Kidney epithelial cell (primary cell): Measurements from ENCODE around the gene TMEM132D. TPM values are rescaled to one million over a fixed set of nuclear protein-coding genes. Genes with fewer than 3 reads are reported as not detected.
"Not testable (repeated sequence)": the region's sequence is repeated elsewhere in the genome, so short reads cannot be mapped to it uniquely, and the experiment has no call there.

Source experiments
- DNase-seq: peaks from one replicate; pipeline ENCODE4 v3.0.0-alpha.2; 2010; ENCODE audit warnings: low read depth
- H3K27me3 ChIP-seq: 2 replicates; pipeline ENCODE4 v1.6.0; 2011; ENCODE audit warnings: low read length; ENCODE audit not compliant: control insufficient read depth, insufficient read depth
- H3K36me3 ChIP-seq: 2 replicates; pipeline ENCODE4 v1.5.1; 2011; ENCODE audit warnings: low read length; ENCODE audit not compliant: control insufficient read depth, insufficient read depth
- H3K4me3 ChIP-seq: 2 replicates; pipeline ENCODE4 v1.5.1; 2011; ENCODE audit warnings: low read depth, mild to moderate bottlenecking, control low read depth, low read length
- CTCF ChIP-seq: IDR thresholded peaks from 2 replicates; pipeline ENCODE4 v1.5.1; 2011; ENCODE audit warnings: mild to moderate bottlenecking, moderate library complexity, low read length, control low read depth, inconsistent platforms; ENCODE audit not compliant: insufficient read depth, poor library complexity, severe bottlenecking
- total RNA-seq: library from RNA; depleted of rRNA; stranded (reverse); fragments of >200 nt; gene quantifications from 2 replicates; pipeline ENCODE4 v1.2.3, GENCODE V29; 2015

TMEM132D gene
- total RNA-seq, 1 donor from 2014 or later: 6.4 TPM

DNA sequence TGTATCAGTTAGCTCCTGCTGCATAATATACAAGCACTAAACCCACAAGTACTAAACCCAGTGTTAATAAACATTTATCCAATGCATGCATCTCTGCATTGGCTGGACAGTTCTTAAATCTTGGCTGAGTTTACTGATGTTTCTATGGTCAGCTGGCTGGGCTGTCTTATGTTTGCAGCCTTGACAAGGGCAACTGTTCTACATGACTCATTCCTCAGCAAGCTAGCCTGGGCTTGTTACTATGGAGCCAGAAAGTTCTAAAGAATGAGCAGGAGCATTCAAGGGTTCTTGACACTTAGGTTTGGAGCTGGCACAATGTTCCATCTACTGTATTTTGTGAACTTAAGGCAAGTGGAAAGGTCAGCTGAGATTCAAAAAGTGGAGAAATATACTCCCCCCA lies 851.5 kb downstream of the TMEM132D start:
- Histone ChIP-seq H3K36me3 (no peaks in the 10 kb centered on the region), H3K4me3 (no peak overlapping the region), H3K27me3 (no peaks in the 10 kb centered on the region)
- no peak for DNase-seq
- TF ChIP-seq CTCF: no peak

DNA sequence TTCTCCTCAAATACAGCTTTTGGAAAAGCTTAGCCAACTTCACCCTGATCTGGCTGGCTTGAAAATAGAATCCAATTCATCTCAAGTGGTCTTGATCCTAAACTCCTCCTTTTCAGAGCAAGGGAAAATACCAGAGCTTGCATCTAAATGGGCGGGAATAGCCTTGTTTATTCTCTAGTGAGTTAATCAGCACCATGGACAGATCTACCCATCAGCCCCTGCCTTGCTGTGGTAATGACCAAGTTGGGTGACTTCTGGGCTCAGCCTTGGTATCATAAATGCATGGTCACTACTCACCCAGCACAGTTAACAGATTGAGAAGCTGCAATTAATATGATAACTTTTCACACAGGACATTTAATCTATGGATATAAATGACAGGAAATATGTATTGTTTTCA lies 853.9 kb downstream of the TMEM132D start:
- no peaks in the 10 kb centered on the region for H3K27me3 ChIP-seq
- TF ChIP-seq CTCF: no peak
- H3K4me3 ChIP-seq: no peak overlapping the region
- no peak for DNase-seq
- H3K36me3 ChIP-seq: no peaks in the 10 kb centered on the region

- not testable (repeated sequence) for H3K4me3 ChIP-seq, DNase-seq, H3K27me3 ChIP-seq, H3K36me3 ChIP-seq
These were observed 860.5 kb downstream of the TMEM132D start for GRCh38 chr12:129043334-129043733.

DNA sequence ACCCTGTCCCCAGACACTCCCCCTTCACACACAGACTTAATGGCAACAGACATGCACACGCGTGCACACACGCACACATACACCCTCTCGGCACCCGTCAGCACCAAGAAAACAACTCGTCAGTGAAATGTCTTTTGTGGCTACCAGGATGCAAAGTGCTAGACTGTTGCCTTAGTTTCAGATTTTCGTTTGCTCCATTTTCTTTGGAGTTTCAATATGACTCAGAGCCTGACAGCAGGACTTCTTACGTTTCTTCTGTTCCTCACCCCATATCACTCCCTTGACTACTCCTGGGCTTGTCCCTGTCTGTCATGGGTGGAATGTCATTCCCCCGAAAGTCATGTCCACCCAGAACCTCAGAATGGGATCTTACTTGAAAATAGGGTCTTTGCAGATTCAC lies 867.7 kb downstream of the TMEM132D start:
- no peak for TF ChIP-seq CTCF
- H3K27me3 ChIP-seq: no peaks in the 10 kb centered on the region
- no peak for DNase-seq
- H3K36me3 ChIP-seq: no peaks in the 10 kb centered on the region
- H3K4me3 ChIP-seq: no peak overlapping the region

DNA sequence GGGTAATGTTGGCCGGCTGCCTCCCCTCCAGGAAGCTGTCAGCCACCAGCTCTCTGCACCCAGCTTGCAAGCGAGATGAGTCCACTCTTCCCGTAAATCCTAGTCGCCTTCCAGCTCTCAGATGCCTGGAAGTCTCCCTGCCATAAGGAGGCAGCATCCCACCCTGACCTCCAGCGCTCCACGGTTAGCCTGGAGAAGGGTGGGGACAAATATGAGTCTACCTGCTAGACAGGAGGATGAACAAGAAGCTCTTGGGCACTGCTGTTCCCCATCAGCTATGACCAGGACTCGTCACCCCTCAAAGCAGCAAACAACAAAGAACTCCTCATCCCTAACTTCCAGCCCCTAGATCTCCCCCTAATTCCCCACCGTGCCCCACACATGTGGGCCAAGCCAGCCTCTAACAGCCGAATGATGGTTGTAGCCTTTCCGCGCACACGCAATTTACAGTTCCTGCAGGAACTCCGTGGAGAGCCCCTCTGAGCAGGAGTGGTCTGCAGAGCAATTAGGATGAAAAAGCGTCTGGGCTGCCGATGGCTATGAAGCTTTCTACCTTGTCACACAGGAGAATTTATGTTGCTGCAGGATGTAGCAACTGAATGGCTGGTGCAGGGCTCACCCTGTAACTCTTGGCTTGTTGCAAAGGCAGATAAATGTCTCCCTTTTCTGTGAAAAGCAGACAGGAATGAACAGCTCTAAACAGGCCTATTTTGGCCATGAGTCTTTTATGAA lies 869.1 kb downstream of the TMEM132D start:
- DNase-seq: no peak
- Histone ChIP-seq H3K27me3 (no peaks in the 10 kb centered on the region), H3K4me3 (no peak overlapping the region), H3K36me3 (no peaks in the 10 kb centered on the region)
- TF ChIP-seq CTCF: no peak

- Histone ChIP-seq H3K36me3 (no peaks in the 10 kb centered on the region), H3K4me3 (no peak overlapping the region), H3K27me3 (no peaks in the 10 kb centered on the region)
- no peak for TF ChIP-seq CTCF
- DNase-seq: no peak
These were observed 875.0 kb downstream of the TMEM132D start for GRCh38 chr12:129028844-129029243.
